HG02943 (cell line): Measurements from ENCODE around the gene CCDC88B.
"Not testable (repeated sequence)": the region's sequence is repeated elsewhere in the genome, so short reads cannot be mapped to it uniquely, and the experiment has no call there.

ENCODE experiments used
- ATAC-seq: cut with Tn5 transposase; IDR thresholded peaks from one replicate; pipeline ENCODE4 v1.9.1; 2021; ENCODE audit warnings: mild to moderate bottlenecking, low read depth, moderate library complexity; ENCODE audit not compliant: unreplicated experiment

CCDC88B gene

DNA sequence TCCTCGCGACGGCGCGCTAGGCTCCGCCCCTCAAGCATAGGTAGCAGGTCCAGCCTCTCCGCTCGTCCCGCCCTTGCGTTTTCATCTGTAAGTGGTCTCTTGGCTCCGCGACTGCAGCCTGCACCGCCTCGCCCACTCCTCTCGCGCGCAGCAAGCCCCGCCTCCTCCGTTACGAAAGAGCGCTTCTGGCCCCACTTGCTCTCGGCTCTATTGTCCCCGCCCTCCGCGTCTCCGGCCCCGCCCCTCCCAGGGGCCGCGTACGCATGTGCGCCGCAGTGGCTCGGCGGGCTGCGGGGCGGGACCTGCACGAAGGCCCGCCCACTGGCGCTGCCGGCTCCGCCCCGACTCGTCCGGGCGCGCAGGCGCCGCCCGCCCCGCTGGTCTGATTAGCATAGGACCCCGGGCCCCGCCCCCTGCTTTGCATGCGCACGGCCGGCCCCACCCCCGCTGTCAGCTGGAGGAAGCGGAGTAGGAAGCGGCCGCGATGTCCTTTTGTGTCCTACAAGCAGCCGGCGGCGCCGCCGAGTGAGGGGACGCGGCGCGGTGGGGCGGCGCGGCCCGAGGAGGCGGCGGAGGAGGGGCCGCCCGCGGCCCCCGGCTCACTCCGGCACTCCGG is 34.8 kb upstream of the CCDC88B start, which contains the start of gene ESRRA:
Gene ESRRA, plus strand, starts transcription at position 450 of the 616 bp plus-strand sequence. CDS start 1,656 bp downstream, outside the sequence.
- peak; percentile 53 for ATAC-seq

DNA sequence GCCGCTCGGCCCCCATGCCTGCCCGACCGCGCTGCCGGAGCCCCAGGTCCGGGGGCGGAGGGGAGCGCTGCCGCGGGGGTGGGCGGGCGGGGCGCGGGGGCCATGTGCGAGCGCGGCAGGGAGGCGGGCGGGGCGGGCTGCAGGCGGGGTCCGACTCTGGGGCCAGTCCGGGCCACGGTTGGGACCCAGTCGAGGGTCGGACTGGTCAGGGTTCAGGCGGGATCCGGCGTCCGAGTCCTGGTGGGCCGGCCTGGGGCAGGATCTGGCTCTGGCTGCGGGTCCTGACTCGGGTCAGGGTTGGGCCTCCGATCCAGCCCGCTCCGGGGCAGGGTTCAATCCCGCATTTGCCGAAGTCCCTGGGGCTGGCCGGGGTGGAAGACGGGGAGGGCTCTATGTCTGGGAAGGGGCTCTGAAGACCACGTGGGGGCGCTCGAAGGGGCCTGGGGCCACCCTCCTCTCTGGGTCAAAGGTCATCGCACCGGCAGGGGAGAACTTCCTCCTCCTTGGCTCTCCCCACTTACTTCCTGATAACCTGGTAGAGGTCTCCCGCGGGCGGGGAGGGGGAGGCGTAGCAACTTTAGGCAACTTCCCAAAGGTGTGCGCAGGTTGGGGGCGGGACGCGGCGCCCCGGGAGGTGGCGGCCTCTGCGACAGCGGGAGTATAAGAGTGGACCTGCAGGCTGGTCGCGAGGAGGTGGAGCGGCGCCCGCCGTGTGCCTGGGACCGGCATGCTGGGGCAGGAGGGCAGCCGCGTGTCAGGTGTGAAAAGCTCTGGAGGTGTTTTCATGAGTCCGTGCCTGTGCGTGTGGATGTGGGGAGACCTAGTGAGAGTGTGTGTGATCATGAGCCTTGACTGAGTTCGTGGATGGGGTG is 34.1 kb upstream of the CCDC88B start:
- ATAC-seq, result peak; percentile 32

DNA sequence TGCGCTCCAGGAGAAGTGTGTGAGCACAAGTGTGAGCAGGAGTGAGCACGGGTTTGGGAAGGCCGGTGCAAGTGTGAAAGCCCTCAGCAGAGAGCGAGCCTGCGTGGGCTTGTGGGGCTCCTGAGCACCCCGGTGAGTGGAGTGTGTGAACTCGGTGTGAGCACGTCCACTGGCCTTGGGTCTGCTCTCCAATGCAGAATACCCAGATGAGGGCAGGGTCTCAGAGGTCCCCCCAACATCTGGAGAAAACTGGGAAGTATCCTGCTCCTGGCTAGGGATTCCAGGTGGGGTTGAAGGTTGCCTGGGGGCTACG is 33.5 kb upstream of the CCDC88B start:
- ATAC-seq, result no peak

DNA sequence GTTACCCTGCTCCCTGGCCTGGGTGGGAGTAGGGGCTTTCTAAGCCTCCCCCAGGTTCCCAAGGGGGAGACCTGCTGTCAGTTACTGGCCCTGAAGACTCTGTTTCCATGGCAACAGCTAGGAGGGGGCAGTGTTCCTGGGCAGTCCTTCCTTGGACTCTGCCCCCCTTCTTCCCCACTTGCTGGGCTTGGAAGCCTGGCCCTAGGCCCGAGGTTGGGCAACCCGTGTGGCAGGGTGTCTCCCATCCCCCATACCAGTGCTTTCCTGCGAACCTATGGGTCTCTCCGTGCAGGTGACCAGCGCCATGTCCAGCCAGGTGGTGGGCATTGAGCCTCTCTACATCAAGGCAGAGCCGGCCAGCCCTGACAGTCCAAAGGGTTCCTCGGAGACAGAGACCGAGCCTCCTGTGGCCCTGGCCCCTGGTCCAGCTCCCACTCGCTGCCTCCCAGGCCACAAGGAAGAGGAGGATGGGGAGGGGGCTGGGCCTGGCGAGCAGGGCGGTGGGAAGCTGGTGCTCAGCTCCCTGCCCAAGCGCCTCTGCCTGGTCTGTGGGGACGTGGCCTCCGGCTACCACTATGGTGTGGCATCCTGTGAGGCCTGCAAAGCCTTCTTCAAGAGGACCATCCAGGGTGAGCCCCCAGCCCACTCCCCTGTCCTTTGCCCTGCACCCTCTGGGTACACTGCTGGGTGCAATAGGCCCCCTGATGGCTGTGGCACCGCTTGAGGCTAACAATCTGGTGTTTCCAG is 33.0 kb upstream of the CCDC88B start:
- ATAC-seq, result no peak

DNA sequence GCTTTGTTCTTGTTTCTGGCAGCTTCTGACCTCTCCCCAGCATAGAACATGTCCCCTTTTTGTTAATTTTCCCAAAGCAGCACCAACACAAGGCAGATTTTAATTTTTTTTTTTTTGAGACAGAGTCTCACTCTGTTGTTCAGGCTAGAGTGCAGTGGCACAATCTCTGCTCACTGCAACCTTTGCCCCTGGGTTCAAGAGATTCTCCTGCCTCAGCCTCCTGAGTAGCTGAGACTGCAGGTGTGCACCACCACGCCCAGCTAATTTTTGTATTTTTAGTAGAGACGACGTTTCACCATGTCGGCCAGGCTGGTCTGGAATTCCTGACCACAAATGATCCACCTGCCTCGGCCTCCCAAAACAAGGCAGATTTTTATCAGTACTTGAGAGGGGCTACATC is 32.2 kb upstream of the CCDC88B start:
- ATAC-seq, result not testable (repeated sequence)

DNA sequence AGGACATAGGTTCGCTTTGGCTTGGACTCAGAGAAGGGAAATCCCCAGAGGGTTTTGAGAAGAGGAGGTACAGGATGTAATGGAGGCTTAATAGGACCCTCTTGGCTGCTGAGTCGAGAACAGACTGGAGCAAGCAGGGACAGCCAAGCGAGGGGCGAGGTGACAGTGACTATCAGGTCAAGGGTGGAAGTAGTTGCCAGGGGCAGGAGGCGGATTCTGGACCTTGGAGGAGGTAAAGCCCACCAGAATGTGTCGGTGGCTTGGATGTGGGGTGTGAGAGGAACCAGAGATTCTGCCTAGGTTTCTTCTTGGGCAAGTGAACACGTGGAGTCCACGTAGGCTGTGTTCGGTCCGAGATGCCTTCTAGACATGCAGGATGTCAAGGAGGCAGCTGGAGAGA is 27.1 kb upstream of the CCDC88B start:
- no peak for ATAC-seq

DNA sequence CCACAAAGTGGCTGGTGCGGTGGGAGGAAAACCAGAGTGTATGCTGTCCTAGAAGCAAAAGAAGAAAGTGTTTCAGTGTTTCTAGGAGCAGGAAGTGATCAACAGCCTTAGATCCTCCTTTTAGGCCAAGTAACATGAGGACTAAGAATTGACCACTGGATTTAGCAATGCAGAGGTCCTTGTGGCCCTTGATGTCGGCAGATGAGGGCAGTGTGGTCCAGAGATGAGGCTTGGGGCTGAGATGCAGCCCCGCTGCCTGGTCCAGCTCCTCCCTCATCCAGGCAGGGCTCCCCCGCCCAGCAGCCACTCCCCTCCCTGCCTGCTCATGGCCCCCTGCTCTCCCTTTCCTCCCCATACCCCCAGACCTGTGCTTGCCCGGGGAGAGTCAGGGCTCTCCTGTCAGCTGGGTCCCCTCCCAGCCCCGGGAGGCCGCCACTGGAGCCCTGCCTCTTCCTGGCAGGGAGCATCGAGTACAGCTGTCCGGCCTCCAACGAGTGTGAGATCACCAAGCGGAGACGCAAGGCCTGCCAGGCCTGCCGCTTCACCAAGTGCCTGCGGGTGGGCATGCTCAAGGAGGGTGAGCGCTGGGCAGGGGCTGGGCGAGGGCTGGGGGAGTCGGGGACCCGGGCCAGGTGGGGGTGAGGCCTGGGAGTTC is 26.4 kb upstream of the CCDC88B start:
- ATAC-seq, result no peak

DNA sequence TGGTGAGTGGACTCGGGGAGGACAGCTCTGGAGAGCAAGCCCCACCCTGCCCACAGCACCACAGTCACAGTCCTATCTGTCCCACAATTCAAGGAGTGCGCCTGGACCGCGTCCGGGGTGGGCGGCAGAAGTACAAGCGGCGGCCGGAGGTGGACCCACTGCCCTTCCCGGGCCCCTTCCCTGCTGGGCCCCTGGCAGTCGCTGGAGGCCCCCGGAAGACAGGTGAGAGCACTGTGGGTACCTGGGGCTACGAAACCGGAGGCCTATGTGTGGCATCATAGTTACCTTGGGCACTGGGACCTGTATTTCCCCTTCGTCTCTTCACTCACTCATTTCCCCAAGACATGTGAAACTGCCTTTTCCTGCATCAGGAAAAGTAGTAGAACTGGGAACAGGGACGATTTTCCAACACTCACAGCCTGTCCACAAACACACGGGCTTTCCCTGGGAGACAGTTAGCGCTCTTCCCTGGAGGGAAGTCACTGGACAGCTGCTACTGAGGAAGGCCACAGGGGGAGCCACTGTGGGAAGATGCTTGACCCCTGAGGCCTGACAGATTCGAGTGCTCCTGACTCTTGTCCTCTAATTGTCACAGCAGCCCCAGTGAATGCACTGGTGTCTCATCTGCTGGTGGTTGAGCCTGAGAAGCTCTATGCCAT is 25.7 kb upstream of the CCDC88B start:
- no peak for ATAC-seq

DNA sequence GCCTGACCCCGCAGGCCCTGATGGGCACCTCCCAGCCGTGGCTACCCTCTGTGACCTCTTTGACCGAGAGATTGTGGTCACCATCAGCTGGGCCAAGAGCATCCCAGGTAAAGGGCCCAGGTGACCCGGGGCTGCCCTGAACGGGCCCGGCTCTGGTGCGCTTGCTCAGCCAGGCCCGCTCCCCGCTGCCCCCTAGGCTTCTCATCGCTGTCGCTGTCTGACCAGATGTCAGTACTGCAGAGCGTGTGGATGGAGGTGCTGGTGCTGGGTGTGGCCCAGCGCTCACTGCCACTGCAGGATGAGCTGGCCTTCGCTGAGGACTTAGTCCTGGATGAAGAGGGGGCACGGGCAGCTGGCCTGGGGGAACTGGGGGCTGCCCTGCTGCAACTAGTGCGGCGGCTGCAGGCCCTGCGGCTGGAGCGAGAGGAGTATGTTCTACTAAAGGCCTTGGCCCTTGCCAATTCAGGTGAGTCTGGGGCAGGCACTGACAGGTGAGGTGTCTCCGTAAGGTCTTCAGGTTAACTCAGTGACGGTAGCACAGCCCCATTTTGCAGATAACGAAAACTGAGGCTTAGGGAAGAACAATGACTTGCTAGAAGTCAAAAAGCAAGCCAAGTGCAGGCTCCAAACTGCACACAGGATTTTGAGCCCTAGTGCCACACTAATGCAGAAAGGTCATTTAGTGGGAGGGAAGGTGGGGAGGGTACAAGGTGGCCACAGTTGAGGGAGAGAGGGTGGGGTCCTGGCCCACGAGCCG is 25.0 kb upstream of the CCDC88B start:
- no peak for ATAC-seq

DNA sequence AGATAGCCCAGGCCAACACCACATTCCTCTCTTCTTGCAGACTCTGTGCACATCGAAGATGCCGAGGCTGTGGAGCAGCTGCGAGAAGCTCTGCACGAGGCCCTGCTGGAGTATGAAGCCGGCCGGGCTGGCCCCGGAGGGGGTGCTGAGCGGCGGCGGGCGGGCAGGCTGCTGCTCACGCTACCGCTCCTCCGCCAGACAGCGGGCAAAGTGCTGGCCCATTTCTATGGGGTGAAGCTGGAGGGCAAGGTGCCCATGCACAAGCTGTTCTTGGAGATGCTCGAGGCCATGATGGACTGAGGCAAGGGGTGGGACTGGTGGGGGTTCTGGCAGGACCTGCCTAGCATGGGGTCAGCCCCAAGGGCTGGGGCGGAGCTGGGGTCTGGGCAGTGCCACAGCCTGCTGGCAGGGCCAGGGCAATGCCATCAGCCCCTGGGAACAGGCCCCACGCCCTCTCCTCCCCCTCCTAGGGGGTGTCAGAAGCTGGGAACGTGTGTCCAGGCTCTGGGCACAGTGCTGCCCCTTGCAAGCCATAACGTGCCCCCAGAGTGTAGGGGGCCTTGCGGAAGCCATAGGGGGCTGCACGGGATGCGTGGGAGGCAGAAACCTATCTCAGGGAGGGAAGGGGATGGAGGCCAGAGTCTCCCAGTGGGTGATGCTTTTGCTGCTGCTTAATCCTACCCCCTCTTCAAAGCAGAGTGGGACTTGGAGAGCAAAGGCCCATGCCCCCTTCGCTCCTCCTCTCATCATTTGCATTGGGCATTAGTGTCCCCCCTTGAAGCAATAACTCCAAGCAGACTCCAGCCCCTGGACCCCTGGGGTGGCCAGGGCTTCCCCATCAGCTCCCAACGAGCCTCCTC is 24.1 kb upstream of the CCDC88B start:
- not testable (repeated sequence) for ATAC-seq

DNA sequence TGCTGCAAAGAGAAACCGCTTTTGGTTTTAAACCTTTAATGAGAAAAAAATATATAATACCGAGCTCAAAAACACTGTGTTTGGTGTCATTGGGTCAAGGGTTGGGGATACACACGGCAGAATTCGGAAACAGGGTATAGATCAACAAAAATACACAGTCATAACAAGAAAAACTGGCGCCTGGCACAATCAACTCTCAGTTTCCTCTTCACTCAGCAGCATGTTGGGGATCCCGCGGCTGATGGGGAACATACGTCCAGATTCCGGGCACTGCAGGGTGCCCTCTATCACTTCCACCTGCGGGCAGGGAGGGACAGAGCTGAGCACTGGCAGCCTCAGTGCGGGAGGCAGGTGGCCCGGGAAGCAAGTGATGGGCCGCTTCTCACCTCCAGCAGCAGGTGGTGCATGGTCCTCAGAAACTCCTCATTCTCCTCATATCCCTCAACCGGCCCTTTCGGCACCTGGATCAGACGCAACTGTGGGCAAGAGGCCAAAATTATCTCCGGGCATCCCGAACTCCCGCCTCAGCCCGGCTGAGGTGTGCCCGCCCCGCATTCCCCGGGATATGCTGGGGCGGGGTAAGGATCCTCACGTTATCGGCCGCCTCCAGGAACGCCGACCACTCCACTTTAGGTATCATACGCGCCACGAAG is 23.2 kb upstream of the CCDC88B start:
- ATAC-seq, result no peak

DNA sequence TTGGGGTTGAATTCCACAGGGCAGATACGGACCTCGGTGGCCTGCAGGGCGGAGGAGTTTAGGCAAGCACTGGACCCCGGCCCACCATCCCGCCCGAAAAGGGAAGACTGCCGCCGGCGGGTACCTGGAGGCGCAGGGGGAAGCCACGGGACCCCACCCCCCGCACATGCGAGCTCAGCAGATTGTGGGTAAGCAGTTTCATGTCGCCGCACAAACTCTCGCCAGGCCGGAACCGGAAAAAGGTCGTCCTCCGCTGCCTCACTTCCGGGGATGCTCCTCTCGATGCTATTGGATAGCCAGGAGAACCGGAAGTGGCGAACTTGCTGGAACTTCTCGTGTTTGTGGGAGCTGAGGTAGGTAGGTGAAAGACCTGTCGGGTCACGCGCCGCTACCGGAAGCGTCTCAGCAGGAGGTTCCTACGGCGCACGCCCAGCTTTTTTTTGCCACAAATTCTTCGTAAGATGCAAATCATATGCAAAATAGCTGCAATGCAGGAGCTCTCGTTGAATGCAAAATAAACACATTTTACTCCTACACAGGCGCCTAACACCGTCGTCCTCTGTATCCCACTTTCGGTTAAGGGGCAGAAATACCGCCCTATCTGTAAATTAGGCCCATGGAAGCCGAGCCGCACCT is 22.6 kb upstream of the CCDC88B start, which contains the start of gene TRMT112:
Gene TRMT112, minus strand, starts transcription at position 235 of the 636 bp plus-strand sequence. Its CDS starts 33 bp downstream, at position 202.
- peak; percentile 56 for ATAC-seq

DNA sequence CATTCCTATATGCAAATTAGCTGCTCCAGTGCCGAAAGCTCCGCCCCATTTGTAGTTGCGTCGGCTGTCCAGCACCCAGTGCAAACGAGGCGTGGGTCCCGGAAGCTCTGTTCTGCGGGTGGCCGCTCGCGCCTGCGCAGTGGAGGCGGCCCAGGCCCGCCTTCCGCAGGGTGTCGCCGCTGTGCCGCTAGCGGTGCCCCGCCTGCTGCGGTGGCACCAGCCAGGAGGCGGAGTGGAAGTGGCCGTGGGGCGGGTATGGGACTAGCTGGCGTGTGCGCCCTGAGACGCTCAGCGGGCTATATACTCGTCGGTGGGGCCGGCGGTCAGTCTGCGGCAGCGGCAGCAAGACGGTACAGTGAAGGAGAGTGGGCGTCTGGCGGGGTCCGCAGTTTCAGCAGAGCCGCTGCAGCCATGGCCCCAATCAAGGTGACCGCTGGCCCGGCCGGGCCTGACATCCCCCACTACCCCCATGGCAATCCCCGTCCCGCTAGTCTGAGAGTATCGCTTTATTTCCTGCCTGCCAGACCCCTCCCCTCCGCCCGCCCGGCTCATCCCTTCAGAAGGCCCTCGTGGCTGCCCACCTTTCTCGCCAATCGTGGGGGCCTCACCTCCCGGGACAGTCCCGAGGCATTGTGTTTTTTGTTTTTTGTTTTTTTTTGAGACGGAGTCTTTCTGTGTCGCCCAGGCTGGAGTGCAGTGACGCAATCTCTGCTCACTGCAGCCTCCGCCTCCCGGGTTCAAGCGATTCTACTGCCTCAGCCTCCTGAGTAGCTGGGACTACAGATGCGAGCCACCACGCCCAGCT is 21.8 kb upstream of the CCDC88B start, which contains the start of gene PRDX5:
Gene PRDX5, plus strand, starts transcription at position 161 of the 805 bp plus-strand sequence. Its CDS starts 95 bp downstream, at position 256.
- ATAC-seq, result peak; percentile 60

DNA sequence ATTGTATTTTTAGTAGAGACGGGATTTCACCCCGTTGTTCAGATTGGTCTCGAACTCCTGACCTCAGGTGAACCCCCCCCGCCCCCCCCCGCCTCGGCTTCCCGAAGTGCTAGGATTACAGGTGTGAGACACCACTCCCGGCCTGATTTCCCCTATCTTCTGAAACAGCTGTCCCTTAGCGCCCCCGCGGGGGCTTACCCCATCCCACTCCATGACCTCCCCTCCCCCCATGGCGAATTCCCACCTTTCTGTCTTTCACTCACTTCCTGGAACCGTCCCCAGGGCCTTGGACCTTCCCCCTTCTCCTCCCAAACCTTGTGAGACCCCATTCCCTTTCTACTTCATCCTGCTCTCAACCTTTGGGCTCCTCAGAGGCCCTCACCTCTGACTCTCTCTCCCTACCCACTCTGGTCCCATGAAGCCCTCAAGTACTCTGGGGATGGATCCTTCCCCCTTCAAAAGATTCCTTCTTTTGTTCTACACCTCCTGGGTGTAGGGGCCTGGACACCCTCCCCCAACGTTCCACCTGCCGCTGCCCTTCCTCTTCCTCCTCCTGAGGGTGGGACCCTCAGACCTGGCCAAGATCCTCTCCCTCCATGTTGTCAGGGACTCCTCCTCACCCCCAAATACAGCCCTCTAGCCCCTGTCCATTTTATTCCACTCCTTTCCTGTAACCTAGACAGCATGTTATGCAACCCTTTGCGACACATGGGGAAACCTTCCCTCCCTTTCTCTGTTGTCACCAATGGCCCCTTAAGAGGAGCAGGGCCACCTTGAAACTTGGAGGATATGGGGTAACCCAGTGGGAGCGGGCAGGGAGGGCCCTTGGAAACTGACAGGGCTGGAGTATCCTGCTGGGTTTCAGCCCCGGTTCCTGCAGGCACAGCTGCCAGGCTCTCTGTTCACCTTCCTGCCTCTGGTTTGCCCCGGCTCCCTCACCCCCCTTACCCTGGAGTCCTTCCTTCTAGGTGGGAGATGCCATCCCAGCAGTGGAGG is 20.9 kb upstream of the CCDC88B start:
- ATAC-seq, result no peak

DNA sequence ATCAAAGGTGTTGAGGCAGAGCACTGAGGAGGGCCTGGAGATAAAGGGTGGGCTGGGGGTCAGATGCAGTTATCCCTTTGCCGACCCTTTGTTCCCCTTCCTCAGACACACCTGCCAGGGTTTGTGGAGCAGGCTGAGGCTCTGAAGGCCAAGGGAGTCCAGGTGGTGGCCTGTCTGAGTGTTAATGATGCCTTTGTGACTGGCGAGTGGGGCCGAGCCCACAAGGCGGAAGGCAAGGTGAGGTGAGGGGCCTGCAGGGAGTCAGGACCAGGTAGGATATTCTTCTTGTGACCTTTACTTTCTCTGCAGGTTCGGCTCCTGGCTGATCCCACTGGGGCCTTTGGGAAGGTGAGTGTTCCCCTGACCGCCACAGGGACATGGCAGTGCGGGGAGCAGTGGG is 19.4 kb upstream of the CCDC88B start:
- ATAC-seq, result no peak
